Fibroblast of villous mesenchyme (primary cell): ENCODE measurements around the gene SCRN3. TPM values are rescaled to one million over a fixed set of nuclear protein-coding genes. Genes with fewer than 3 reads are reported as not detected.
"Not testable (repeated sequence)": the region's sequence is repeated elsewhere in the genome, so short reads cannot be mapped to it uniquely, and the experiment has no call there.

Experiments
- DNase-seq: peaks from one replicate; pipeline ENCODE4 v3.0.0-alpha.2; 2010; ENCODE audit warnings: low read depth
- H3K4me3 ChIP-seq: 2 replicates; pipeline ENCODE4 v1.5.1; 2011; ENCODE audit warnings: low read depth, mild to moderate bottlenecking, low read length
- CTCF ChIP-seq: IDR thresholded peaks from 2 replicates; pipeline ENCODE4 v1.5.1; 2012; ENCODE audit warnings: low read depth, mild to moderate bottlenecking, low read length; ENCODE audit not compliant: insufficient read depth
- total RNA-seq: library from RNA; depleted of rRNA; stranded (reverse); fragments of >200 nt; gene quantifications from 2 replicates; pipeline ENCODE4 v1.2.3, GENCODE V29; 2012

The SCRN3 gene
- total RNA-seq, 1 donor = 23.7 TPM

DNA sequence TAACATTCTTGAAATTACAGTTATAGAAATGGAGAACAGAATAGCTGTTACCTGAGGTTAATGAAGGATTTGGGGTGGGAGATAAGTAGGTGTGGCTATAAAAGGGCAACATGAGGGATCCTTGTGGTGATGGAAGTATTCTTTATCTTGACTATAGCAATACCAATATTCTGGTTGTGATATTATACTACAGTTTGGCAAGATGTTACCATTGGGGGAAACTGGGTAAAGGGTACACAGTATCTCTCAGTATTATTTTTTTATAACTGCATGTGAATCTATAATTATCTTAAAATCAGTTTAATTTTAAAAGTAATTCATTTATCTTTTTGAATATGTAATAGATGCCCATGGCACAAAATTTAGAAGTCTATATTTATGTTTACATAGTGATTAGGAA, 8.1 kb downstream of the SCRN3 start:
- DNase-seq = no peak
- TF ChIP-seq CTCF = no peak
- H3K4me3 ChIP-seq = no peak overlapping the region

GRCh38 chr2:174410039-174410438, 14.5 kb downstream of the SCRN3 start:
- DNase-seq = not testable (repeated sequence)
- H3K4me3 ChIP-seq = peak overlapping the region; percentile 43

- TF ChIP-seq CTCF = no peak
These were observed 16.7 kb downstream of the SCRN3 start for GRCh38 chr2:174412256-174412655.

DNA sequence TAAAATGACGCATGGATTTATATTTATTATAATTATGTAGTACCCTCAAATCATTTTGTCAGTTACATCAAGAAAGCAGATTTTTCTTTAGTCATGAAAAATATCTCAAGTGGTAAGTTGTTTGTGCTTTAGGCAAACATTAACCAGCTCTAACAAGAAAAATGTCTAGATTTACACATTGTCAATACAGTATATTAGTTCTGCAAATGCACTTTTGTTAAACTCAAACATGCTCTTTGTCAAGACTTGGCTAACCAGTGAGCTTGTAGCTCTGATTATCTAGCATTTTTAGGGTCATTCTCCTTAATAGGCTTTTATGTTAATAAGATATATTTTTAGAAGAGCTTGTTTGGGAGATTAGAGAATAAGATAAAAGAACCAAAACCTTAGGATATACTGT, 32.7 kb downstream of the SCRN3 start:
- TF ChIP-seq CTCF = no peak
- DNase-seq = peak; percentile 2
- H3K4me3 ChIP-seq = no peak overlapping the region

More at GRCh38 chr2:174412256-174412655, 16.7 kb downstream of the SCRN3 start:
- H3K4me3 ChIP-seq = no peak overlapping the region
- DNase-seq = no peak

DNA sequence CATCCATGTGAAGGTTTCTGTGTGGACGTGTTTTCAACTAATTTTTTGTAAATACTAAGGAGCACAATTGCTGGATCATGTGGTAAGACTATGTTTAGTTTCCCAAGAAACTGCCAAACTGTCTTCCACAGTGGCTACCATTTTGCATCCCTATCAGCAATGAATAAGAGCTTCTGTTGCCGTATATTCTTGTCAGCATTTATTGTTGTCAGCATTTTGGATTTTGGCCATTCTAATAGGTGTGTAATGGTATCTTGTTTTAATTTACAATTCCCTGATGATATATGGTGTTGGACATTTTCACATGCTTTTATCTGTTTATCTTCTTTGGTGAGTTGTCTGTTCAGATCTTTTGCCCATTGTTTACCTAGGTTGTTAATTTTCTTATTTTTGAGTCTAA, 34.5 kb downstream of the SCRN3 start:
- no peak for TF ChIP-seq CTCF
- no peak for DNase-seq
- no peak overlapping the region for H3K4me3 ChIP-seq

- no peak for DNase-seq
- no peak for TF ChIP-seq CTCF
- H3K4me3 ChIP-seq = no peak overlapping the region
These were observed 36.4 kb downstream of the SCRN3 start for GRCh38 chr2:174431902-174432301.

DNA sequence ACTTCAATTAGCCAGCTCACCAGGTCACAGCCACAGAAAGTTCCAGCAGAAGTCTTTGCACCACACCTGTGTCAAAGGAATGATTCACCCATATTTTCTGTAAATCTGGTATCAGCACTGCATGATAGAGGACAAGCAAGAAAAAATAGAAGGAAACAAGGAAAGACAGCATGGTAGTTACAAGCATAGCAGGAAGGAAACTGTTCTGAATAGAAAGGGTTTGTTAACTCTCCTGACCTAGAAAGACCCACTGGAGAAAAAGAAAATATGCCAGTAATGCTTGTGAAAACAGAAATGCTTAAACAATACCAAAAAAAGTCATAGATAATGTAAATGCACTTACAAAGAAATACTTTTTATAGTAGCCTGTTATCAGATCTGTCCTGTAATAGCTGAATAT, 40.8 kb downstream of the SCRN3 start:
- TF ChIP-seq CTCF = no peak
- DNase-seq = no peak
- H3K4me3 ChIP-seq = no peak overlapping the region
